K562 (cell line): Measurements from ENCODE around the gene MGP.

Experiments used
- HMG20B ChIP-seq: fragments of 250-450 bp; sonication (Bioruptor Pico); IDR thresholded peaks from 2 replicates; pipeline ENCODE4 v1.5.0; 2021; ENCODE audit warnings: mild to moderate bottlenecking
- MYC ChIP-seq, 2 experiments: fragments of 250-450 bp in 1 of 2; sonication (Bioruptor Pico) in 1 of 2; IDR thresholded peaks; 2 replicates each; pipeline versions ENCODE4 v1.5.1 to v1.6.1; 2012 to 2021; ENCODE audit warnings: low read depth in 2 of 2, borderline replicate concordance in 1 of 2, improper control_type of control experiment in 1 of 2, low read length in 1 of 2, mild to moderate bottlenecking in 1 of 2, moderate library complexity in 1 of 2
- POLR2A ChIP-seq: fragments of 450-650 bp; conservative IDR thresholded peaks from 2 replicates; pipeline ENCODE4 v1.6.1; 2016
- ZNF668 ChIP-seq: fragments of 250-450 bp; sonication (Bioruptor Pico); IDR thresholded peaks from 2 replicates; pipeline ENCODE4 v1.8.0; 2022; ENCODE audit warnings: mild to moderate bottlenecking, inconsistent platforms
- TF ChIP-seq, protein P1 (sequence below), 3 experiments: IDR thresholded peaks in 2 of 3; conservative IDR thresholded peaks in 1 of 3; 2 replicates each; pipeline ENCODE4 v1.5.1; 2011 to 2012; ENCODE audit warnings: low read length in 3 of 3, mild to moderate bottlenecking in 3 of 3, control low read depth in 2 of 3, improper control_type of control experiment in 1 of 3, inconsistent platforms in 1 of 3, low read depth in 1 of 3, mixed read lengths in 1 of 3, moderate library complexity in 1 of 3; ENCODE audit not compliant: insufficient read depth in 2 of 3

DNA sequence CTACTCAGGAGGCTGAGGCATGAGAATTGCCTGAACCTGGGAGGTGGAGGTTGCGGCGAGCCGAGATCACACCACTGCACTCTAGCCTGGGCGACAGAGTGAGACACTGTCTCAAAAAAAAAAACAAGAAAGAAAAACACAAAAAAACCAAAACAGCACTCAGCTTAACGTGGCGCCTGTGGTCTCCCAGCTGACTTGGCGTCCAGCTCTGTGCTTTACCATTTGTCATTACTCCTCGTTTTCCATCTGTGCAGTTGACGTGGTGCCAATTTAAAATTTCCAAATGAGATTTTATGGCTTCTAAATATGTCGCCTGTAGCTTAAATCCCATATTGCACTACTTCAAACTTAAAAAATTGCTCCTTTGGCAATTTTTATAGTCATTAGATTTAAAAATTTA is 2.0 kb downstream of the MGP start:
- no peak for TF ChIP-seq POLR2A
- no peak for TF ChIP-seq HMG20B
- TF ChIP-seq, protein P1, sequence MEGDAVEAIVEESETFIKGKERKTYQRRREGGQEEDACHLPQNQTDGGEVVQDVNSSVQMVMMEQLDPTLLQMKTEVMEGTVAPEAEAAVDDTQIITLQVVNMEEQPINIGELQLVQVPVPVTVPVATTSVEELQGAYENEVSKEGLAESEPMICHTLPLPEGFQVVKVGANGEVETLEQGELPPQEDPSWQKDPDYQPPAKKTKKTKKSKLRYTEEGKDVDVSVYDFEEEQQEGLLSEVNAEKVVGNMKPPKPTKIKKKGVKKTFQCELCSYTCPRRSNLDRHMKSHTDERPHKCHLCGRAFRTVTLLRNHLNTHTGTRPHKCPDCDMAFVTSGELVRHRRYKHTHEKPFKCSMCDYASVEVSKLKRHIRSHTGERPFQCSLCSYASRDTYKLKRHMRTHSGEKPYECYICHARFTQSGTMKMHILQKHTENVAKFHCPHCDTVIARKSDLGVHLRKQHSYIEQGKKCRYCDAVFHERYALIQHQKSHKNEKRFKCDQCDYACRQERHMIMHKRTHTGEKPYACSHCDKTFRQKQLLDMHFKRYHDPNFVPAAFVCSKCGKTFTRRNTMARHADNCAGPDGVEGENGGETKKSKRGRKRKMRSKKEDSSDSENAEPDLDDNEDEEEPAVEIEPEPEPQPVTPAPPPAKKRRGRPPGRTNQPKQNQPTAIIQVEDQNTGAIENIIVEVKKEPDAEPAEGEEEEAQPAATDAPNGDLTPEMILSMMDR (IDR thresholded peaks at IDR 0.05 in 2 of 3, conservative IDR thresholded peaks at IDR 0.05 in 1 of 3; ENCODE audit: insufficient read depth in 2 of 3, low read depth in 1 of 3, low read length in 3 of 3), result no peak
- TF ChIP-seq ZNF668 (CRISPR knock-in tag), result no peak
- TF ChIP-seq MYC (IDR thresholded peaks at IDR 0.05; ENCODE audit: low read depth, low read length), result no peak
- TF ChIP-seq MYC (CRISPR knock-in tag; IDR thresholded peaks at IDR 0.05; ENCODE audit: borderline replicate concordance, low read depth), result no peak
